ENCODE measurements around the gene LMTK2.

LMTK2 gene

GRCh38 chr7:98097042-98097645 is 9.5 kb upstream of the LMTK2 start:
- Histone ChIP-seq H3K9me3 (ENCODE audit: insufficient read depth, low read length) (peaks cover 28% of the 10 kb centered on the region; the same call in 1 of the 2 replicates), H3F3A (ENCODE audit: insufficient read depth) (no peaks in the 10 kb centered on the region), H3K27me3 (ENCODE audit: low read length) (no peaks in the 10 kb centered on the region), H2AFZ (ENCODE audit: low read depth, low read length, severe bottlenecking) (no peak overlapping the region), H3K27ac (ENCODE audit: low read depth, low read length) (no peak overlapping the region), H3K4me2 (ENCODE audit: low read depth, low read length, poor library complexity, severe bottlenecking) (no peak overlapping the region), H3K79me2 (ENCODE audit: insufficient read depth, low read length) (no peaks in the 10 kb centered on the region), H3K9ac (ENCODE audit: low read length) (no peak overlapping the region), H4K20me1 (ENCODE audit: low read depth, low read length) (0 out of 2 replicates have a peak, but pooled peaks cover 2% of the 10 kb centered on the region), H3K36me3 (ENCODE audit: low read length) (no peaks in the 10 kb centered on the region), H3K4me3 (ENCODE audit: insufficient read depth, low read length, poor library complexity, severe bottlenecking) (no peak overlapping the region), H3K9me2 (replicated peaks; ENCODE audit: insufficient read depth, low read length) (no peaks in the 10 kb centered on the region)
- TF ChIP-seq EZH2phosphoT487 (conservative IDR thresholded peaks at IDR 0.05; ENCODE audit: low read length) (no peak), CTCF (IDR thresholded peaks at IDR 0.05; ENCODE audit: insufficient read depth, low read length, poor library complexity, severe bottlenecking) (no peak)

- H3K4me2 ChIP-seq (ENCODE audit: low read depth, low read length, poor library complexity, severe bottlenecking): no peak overlapping the region
- H4K20me1 ChIP-seq (ENCODE audit: low read depth, low read length): no peaks in the 10 kb centered on the region
- no peak overlapping the region for H3K9ac ChIP-seq (ENCODE audit: low read length)
- H2AFZ ChIP-seq (ENCODE audit: low read depth, low read length, severe bottlenecking): no peak overlapping the region
- no peak overlapping the region for H3K4me3 ChIP-seq (ENCODE audit: insufficient read depth, low read length, poor library complexity, severe bottlenecking)
- peaks cover 28% of the 10 kb centered on the region; the same call in 1 of the 2 replicates for H3K9me3 ChIP-seq (ENCODE audit: insufficient read depth, low read length)
- H3K36me3 ChIP-seq (ENCODE audit: low read length): no peaks in the 10 kb centered on the region
- no peaks in the 10 kb centered on the region for H3K27me3 ChIP-seq (ENCODE audit: low read length)
- no peaks in the 10 kb centered on the region for H3K9me2 ChIP-seq (replicated peaks; ENCODE audit: insufficient read depth, low read length)
- no peaks in the 10 kb centered on the region for H3K79me2 ChIP-seq (ENCODE audit: insufficient read depth, low read length)
- H3F3A ChIP-seq (ENCODE audit: insufficient read depth): no peaks in the 10 kb centered on the region
- H3K27ac ChIP-seq (ENCODE audit: low read depth, low read length): no peak overlapping the region
- TF ChIP-seq CTCF (IDR thresholded peaks at IDR 0.05; ENCODE audit: insufficient read depth, low read length, poor library complexity, severe bottlenecking): no peak
- TF ChIP-seq EZH2phosphoT487 (conservative IDR thresholded peaks at IDR 0.05; ENCODE audit: low read length): no peak
Measured at GRCh38 chr7:98100088-98100487, 6.6 kb upstream of the LMTK2 start.

DNA sequence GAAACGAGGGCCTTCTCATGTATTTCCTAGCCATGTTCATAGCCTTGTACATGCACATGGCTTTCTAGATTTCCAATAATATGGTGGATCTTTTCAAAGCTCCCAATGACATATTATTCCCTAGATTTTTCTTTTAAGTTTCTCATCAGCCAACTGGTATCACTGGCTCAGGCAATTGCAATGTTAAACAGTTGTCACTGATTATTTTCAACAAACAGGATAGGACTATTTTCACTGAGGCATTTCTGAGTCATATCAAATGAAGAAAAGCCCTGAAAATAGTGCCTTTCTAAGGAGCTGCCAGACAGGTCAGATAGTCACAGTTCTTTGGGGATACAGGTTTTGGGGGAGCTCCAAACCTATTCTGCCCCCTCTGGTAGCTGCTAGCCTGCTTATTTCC is 4.5 kb upstream of the LMTK2 start:
- no peaks in the 10 kb centered on the region for H3F3A ChIP-seq (ENCODE audit: insufficient read depth)
- H3K79me2 ChIP-seq (ENCODE audit: insufficient read depth, low read length): 0 out of 2 replicates have a peak, but pooled peaks cover under 1% of the 10 kb centered on the region
- H3K36me3 ChIP-seq (ENCODE audit: low read length): no peaks in the 10 kb centered on the region
- no peak overlapping the region for H3K4me2 ChIP-seq (ENCODE audit: low read depth, low read length, poor library complexity, severe bottlenecking)
- no peak overlapping the region for H3K27ac ChIP-seq (ENCODE audit: low read depth, low read length)
- peaks cover 20% of the 10 kb centered on the region; the same call in 1 of the 2 replicates for H3K9me3 ChIP-seq (ENCODE audit: insufficient read depth, low read length)
- no peak overlapping the region for H3K9ac ChIP-seq (ENCODE audit: low read length)
- no peaks in the 10 kb centered on the region for H3K27me3 ChIP-seq (ENCODE audit: low read length)
- no peak overlapping the region for H2AFZ ChIP-seq (ENCODE audit: low read depth, low read length, severe bottlenecking)
- H3K9me2 ChIP-seq (replicated peaks; ENCODE audit: insufficient read depth, low read length): no peaks in the 10 kb centered on the region
- no peak overlapping the region for H3K4me3 ChIP-seq (ENCODE audit: insufficient read depth, low read length, poor library complexity, severe bottlenecking)
- TF ChIP-seq EZH2phosphoT487 (conservative IDR thresholded peaks at IDR 0.05; ENCODE audit: low read length) (no peak), CTCF (IDR thresholded peaks at IDR 0.05; ENCODE audit: insufficient read depth, low read length, poor library complexity, severe bottlenecking) (no peak)
- H4K20me1 ChIP-seq (ENCODE audit: low read depth, low read length): no peaks in the 10 kb centered on the region

Data from SU-DHL-6 (cell line).